GM12875 (cell line): ENCODE measurements around the gene TMEM220.

Experiments used
- H3K4me3 ChIP-seq: one replicate; pipeline ENCODE4 v1.5.1; 2011; ENCODE audit warnings: low read depth, low read length, control low read depth
- CTCF ChIP-seq: IDR thresholded peaks from 2 replicates; pipeline ENCODE4 v1.5.1; 2011; ENCODE audit warnings: low read depth, mild to moderate bottlenecking, control low read depth, inconsistent platforms, low read length, moderate library complexity, borderline replicate concordance; ENCODE audit not compliant: insufficient read depth

TMEM220 gene

DNA sequence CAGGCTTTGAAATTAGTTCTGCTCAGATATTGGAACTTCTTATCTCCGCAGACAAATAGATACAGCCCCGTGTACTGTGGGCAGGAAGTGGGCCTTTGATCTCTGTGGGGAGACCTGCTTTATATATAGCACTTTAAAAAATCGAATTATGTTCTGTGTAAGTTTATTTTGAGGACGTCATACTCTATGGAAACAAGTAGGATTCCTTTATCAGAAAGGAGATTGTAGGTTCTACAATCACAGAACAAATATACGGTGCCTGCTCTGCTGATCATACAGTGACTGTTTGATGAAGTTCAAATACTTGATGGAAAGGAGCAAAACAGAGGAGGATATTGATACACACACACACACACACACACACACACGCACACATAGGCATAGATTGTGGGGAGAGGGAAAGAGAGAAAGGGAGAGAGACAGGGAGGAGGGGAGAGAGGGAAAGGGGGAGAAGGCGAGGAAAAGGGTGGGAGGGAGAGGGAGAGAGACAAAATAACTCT lies 14.7 kb upstream of the TMEM220 start:
- TF ChIP-seq CTCF: no peak
- H3K4me3 ChIP-seq: no peak overlapping the region

GRCh38 chr17:10743316-10744009 lies 13.6 kb upstream of the TMEM220 start:
- no peak for TF ChIP-seq CTCF
- H3K4me3 ChIP-seq: no peak overlapping the region

GRCh38 chr17:10742431-10742830 lies 12.6 kb upstream of the TMEM220 start:
- no peak overlapping the region for H3K4me3 ChIP-seq
- no peak for TF ChIP-seq CTCF

DNA sequence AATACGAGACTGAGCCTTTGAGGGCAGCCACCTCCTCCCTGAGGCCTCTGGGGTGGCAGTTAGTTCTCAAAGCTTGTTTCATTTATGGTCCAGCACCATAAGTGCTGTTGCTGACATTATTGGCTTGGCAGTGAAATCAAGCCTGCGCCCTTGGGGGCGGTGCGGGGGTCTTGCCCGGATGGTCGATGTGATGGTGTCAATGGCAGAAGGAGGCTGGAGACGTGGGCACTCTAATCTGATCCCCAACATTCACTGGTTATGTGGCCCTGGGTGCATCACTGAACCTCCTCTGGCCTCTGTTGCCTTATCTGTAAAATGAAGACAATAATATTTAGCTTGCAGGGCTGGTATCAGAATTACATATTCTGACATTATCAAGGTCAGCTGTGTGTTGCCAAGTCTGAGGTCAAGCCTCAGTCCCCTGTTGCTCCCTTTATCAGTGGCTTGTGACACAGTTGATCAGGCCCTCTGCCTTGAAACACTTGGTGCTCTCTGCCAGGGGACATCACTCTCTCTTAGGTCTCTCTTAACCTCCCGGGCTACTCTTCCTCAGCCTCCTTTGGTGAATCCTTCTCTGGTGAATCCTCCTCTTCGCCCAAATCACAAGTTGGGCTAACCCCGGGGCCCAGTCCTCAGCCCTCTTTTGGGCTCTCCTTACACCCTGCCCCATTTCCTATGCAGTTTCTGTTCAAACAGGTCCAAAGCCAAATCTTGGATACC lies 11.8 kb upstream of the TMEM220 start:
- no peak overlapping the region for H3K4me3 ChIP-seq
- no peak for TF ChIP-seq CTCF

DNA sequence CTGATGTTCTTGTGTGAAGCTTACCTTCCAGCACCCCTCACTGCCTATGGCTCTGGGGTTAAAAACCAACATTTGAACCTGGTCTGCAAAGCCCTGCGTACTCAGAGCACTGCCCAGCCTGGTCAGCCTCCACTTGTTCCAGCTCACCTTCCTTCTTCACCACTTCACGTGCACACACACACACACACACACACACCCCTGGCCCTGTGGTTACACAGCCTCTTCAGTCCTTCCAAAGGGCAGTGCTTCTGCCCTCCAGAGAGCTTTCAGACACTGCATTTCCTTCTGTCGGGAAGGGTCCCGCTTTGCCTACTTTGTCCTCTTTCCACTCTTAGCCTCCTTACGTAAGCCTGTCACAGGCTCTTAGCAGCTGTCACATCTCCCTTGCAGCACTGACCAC lies 9.6 kb upstream of the TMEM220 start:
- TF ChIP-seq CTCF: no peak
- no peak overlapping the region for H3K4me3 ChIP-seq

GRCh38 chr17:10738521-10739258 lies 8.9 kb upstream of the TMEM220 start:
- no peak overlapping the region for H3K4me3 ChIP-seq
- no peak for TF ChIP-seq CTCF

GRCh38 chr17:10737736-10738135 lies 7.9 kb upstream of the TMEM220 start:
- H3K4me3 ChIP-seq: no peak overlapping the region
- no peak for TF ChIP-seq CTCF
